Caco-2 (cell line): ENCODE measurements around the gene PITX2. TPM values are rescaled to one million over a fixed set of nuclear protein-coding genes. Genes with fewer than 3 reads are reported as not detected.

Experiments used
- BruUV-seq: library from RNA; stranded (reverse); fragments of 400-500 nt; replicated peaks from 2 replicates; lab custom pipeline; 2021; lab: Mats Ljungman, UMichigan
- CTCF ChIA-PET: fragments of 300-600 bp; sonication (Branson Sonifier 250); formaldehyde crosslinking; loops from one replicate; lab custom pipeline; 2022; ENCODE audit warnings: antibody characterized with exemption; lab: Charles Lee
- POLR2A ChIA-PET: fragments of 300-600 bp; sonication (Branson Sonifier 250); formaldehyde crosslinking; loops from one replicate; lab custom pipeline; 2022; ENCODE audit warnings: antibody characterized with exemption; lab: Charles Lee
- DNase-seq, 2 experiments: peaks; one replicate each; pipeline versions ENCODE4 v3.0.0 to v3.0.0-alpha.2; 2020 to 2022
- H3K27me3 ChIP-seq: replicated peaks from 2 replicates; pipeline ENCODE4 v1.6.0; 2011; ENCODE audit warnings: low read length; ENCODE audit not compliant: control insufficient read depth, insufficient read depth
- H3K36me3 ChIP-seq: 2 replicates; pipeline ENCODE4 v1.5.1; 2011; ENCODE audit warnings: low read length; ENCODE audit not compliant: control insufficient read depth, insufficient read depth
- H3K4me1 ChIP-seq: fragments of 250-450 bp; sonication (Bioruptor Pico); 2 replicates; pipeline ENCODE4 v1.5.1; 2020; ENCODE audit warnings: mild to moderate bottlenecking
- H3K4me3 ChIP-seq: 2 replicates; pipeline ENCODE4 v1.5.1; 2011; ENCODE audit warnings: low read depth, mild to moderate bottlenecking, control low read depth, low read length
- H3K9me3 ChIP-seq: fragments of 250-450 bp; sonication (Bioruptor Pico); 2 replicates; pipeline ENCODE4 v1.5.1; 2020; ENCODE audit warnings: mild to moderate bottlenecking, moderate library complexity
- H3K27ac Mint-ChIP-seq: one replicate; pipeline ENCODE4 v1.8.0; 2022; ENCODE audit warnings: mixed read lengths; ENCODE audit not compliant: unreplicated experiment
- H3K27me3 Mint-ChIP-seq: one replicate; pipeline ENCODE4 v1.8.0; 2022; ENCODE audit warnings: mixed read lengths; ENCODE audit not compliant: insufficient read depth, unreplicated experiment
- H3K36me3 Mint-ChIP-seq: one replicate; pipeline ENCODE4 v1.8.0; 2022; ENCODE audit warnings: mild to moderate bottlenecking, mixed read lengths; ENCODE audit not compliant: insufficient read depth, unreplicated experiment
- H3K4me1 Mint-ChIP-seq: one replicate; pipeline ENCODE4 v1.8.0; 2022; ENCODE audit warnings: low read depth, mixed read lengths; ENCODE audit not compliant: unreplicated experiment
- H3K4me3 Mint-ChIP-seq: one replicate; pipeline ENCODE4 v1.8.0; 2022; ENCODE audit warnings: mild to moderate bottlenecking, moderate library complexity, mixed read lengths; ENCODE audit not compliant: unreplicated experiment
- H3K9me3 Mint-ChIP-seq: one replicate; pipeline ENCODE4 v1.8.0; 2022; ENCODE audit warnings: mixed read lengths; ENCODE audit not compliant: unreplicated experiment
- CTCF ChIP-seq, 2 experiments: fragments of 200-600 bp in 1 of 2; IDR thresholded peaks; 1 replicate in 1 of 2; 2 replicates in 1 of 2; pipeline versions ENCODE4 v1.5.1 to v1.8.0; 2011 to 2022; ENCODE audit warnings: antibody characterized with exemption in 1 of 2, control low read depth in 1 of 2, inconsistent platforms in 1 of 2, low read depth in 1 of 2, low read length in 1 of 2, mild to moderate bottlenecking in 1 of 2, moderate library complexity in 1 of 2; ENCODE audit not compliant: insufficient read depth in 1 of 2, severe bottlenecking in 1 of 2, unreplicated experiment in 1 of 2
- intact Hi-C: fragments of 100-400 bp; cut with micrococcal nuclease; formaldehyde crosslinking; loops from one replicate; pipeline ENCODE4 v1.10.0; 2022; ENCODE audit not compliant: unreplicated experiment
- total RNA-seq: library from RNA; stranded (reverse); gene quantifications from 2 replicates; pipeline ENCODE4 v1.2.3, GENCODE V29; 2022

The PITX2 gene
- total RNA-seq, 1 experiment from 2014 or later, result 82.8 TPM

DNA sequence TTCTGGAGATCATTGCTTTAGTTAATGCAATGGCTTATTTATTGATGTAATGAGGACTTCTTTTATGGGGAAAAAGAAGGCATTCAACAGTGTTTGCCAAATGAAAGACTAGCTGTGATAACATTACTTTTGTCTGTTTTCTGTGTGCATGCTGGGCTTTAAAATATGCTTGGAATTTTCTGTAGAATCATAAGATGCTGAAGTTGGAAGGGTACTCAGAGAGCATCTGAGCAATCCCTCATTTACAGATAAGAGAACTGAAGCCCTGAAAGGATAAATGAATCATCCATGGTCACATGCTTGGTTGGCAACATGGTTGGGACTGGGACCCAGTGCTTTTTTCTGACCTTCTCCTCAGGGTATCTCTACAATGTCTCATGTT, 31.4 kb upstream of the PITX2 start:
- Histone ChIP-seq H3K4me1 (peaks cover 33% of the 10 kb centered on the region), H3K9me3 (peaks cover 7% of the 10 kb centered on the region), H3K4me3 (no peak overlapping the region), H3K36me3 (no peaks in the 10 kb centered on the region), H3K27me3 (no peaks in the 10 kb centered on the region)
- POLR2A ChIA-PET, result no interaction called here
- Mint-ChIP-seq H3K27me3 (no peaks in the 10 kb centered on the region), H3K9me3 (peaks cover 28% of the 10 kb centered on the region), H3K4me3 (peak overlapping the region; percentile 44), H3K4me1 (peaks cover 26% of the 10 kb centered on the region), H3K27ac (peak overlapping the region; percentile 83), H3K36me3 (peaks cover 8% of the 10 kb centered on the region)
- no TSS peak for BruUV-seq
- intact Hi-C loops, result loop anchor here (5.0 kb wide), 1 partner anchor 138 kb away; no protein-coding TSS in a partner anchor
- peak in 1 of 2 experiments; percentile 27 for DNase-seq
- CTCF ChIA-PET, result interaction anchor here (0.7 kb wide), 1 partner anchor 944 kb away, joined by 3 read pairs; no protein-coding TSS in a partner anchor
- TF ChIP-seq CTCF (IDR thresholded peaks at IDR 0.05; ENCODE audit: insufficient read depth in 1 of 2, low read depth in 1 of 2, low read length in 1 of 2, severe bottlenecking in 1 of 2, unreplicated experiment in 1 of 2), result no peak

DNA sequence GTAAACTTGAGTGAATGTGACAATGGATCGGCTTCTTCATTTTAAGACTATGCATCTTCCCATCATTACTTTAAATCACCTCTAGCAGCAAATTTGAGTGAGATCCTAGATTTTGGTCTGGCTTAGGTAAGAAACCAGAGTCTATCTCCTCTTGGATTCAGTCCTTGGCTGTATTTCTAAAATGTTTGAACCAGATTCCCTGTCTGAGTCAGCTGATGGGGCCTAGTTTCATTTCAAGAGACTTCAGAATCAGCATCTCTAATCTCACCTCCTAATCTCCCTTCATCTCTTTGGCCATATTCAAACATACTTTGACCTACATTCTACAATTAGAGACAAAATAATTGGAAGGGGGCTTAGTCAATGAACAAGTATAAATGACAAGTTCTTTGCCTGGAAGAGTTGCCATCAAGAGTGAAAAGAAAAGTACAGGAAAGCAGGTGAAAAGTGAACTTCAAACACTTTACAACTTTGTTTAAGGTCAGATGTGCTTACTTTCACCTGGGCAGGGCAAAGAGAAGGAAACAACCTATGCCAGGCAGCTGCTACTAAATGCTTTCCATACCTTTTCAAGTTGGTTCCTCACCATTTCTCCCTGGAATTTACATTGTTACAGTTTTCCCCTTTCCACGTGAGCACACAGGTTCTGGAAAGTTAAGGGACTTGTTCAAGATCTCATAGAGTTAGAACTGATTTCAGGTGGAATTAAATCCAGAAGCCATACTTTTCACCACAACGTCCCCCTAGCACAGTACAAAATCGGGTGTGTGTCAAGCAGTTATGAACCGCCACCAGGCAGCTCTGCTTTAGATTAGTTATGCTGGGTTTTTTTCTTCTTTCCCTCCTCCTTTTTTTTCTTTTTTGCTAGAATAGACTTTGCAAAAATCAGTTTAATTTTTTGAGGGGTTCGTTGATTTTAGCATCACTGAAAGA, 30.7 kb upstream of the PITX2 start:
- POLR2A ChIA-PET, result no interaction called here
- H3K36me3 Mint-ChIP-seq, result peaks cover 8% of the 10 kb centered on the region

More for the DNA sequence above, 30.7 kb upstream of the PITX2 start:
- Histone ChIP-seq H3K36me3 (no peaks in the 10 kb centered on the region), H3K4me3 (no peak overlapping the region), H3K27me3 (no peaks in the 10 kb centered on the region), H3K9me3 (peaks cover 7% of the 10 kb centered on the region), H3K4me1 (peaks cover 33% of the 10 kb centered on the region)
- Mint-ChIP-seq H3K4me1 (peaks cover 26% of the 10 kb centered on the region), H3K27me3 (no peaks in the 10 kb centered on the region), H3K27ac (peak overlapping the region; percentile 83), H3K4me3 (peak overlapping the region; percentile 44), H3K9me3 (peaks cover 22% of the 10 kb centered on the region)
- CTCF ChIA-PET, result interaction anchor here (0.7 kb wide), 1 partner anchor 943 kb away, joined by 3 read pairs; no protein-coding TSS in a partner anchor
- peak in 1 of 2 experiments; percentile 39 for DNase-seq
- intact Hi-C loops, result loop anchor here (1.0 to 5.0 kb wide), 5 partner anchors 9 to 167 kb away; partner anchors contain the start of gene PITX2
- TF ChIP-seq CTCF (IDR thresholded peaks at IDR 0.05; ENCODE audit: insufficient read depth in 1 of 2, low read depth in 1 of 2, low read length in 1 of 2, severe bottlenecking in 1 of 2, unreplicated experiment in 1 of 2), result no peak
- no TSS peak for BruUV-seq
